ENCODE measurements around the gene NAALADL2.
"Not testable (repeated sequence)": the region's sequence is repeated elsewhere in the genome, so short reads cannot be mapped to it uniquely, and the experiment has no call there.

Gene NAALADL2

GRCh38 chr3:175358935-175359334 is 499.8 kb downstream of the NAALADL2 start:
- DNase-seq (ENCODE audit: low read depth in 2 of 2) = no peak

- peak; percentile 53 to 67 for DNase-seq (ENCODE audit: low read depth in 2 of 2)
These were observed 511.3 kb downstream of the NAALADL2 start for GRCh38 chr3:175370426-175370825.

- not testable (repeated sequence) for DNase-seq (ENCODE audit: low read depth in 2 of 2)
These were observed 512.1 kb downstream of the NAALADL2 start for GRCh38 chr3:175371187-175371586.

- no peak for DNase-seq (ENCODE audit: low read depth in 2 of 2)
These were observed 515.6 kb downstream of the NAALADL2 start for GRCh38 chr3:175374705-175375104.

GRCh38 chr3:175378348-175378747 is 519.2 kb downstream of the NAALADL2 start:
- no peak for DNase-seq (ENCODE audit: low read depth in 2 of 2)

- DNase-seq (ENCODE audit: low read depth in 2 of 2) = no peak
These were observed 522.6 kb downstream of the NAALADL2 start for GRCh38 chr3:175381685-175382084.

GRCh38 chr3:175383371-175383770 is 524.2 kb downstream of the NAALADL2 start:
- DNase-seq (ENCODE audit: low read depth in 2 of 2) = no peak

GRCh38 chr3:175383813-175384212 is 524.7 kb downstream of the NAALADL2 start:
- no peak for DNase-seq (ENCODE audit: low read depth in 2 of 2)

GRCh38 chr3:175384569-175384968 is 525.4 kb downstream of the NAALADL2 start:
- DNase-seq (ENCODE audit: low read depth in 2 of 2) = no peak

- no peak for DNase-seq (ENCODE audit: low read depth in 2 of 2)
These were observed 527.5 kb downstream of the NAALADL2 start for GRCh38 chr3:175386630-175387029.

GRCh38 chr3:175389560-175389959 is 530.4 kb downstream of the NAALADL2 start:
- DNase-seq (ENCODE audit: low read depth in 2 of 2) = no peak

GRCh38 chr3:175391601-175392000 is 532.5 kb downstream of the NAALADL2 start:
- no peak for DNase-seq (ENCODE audit: low read depth in 2 of 2)

- no peak for DNase-seq (ENCODE audit: low read depth in 2 of 2)
These were observed 533.5 kb downstream of the NAALADL2 start for GRCh38 chr3:175392653-175393052.

GRCh38 chr3:175397372-175397771 is 538.2 kb downstream of the NAALADL2 start:
- no peak for DNase-seq (ENCODE audit: low read depth in 2 of 2)

GRCh38 chr3:175398676-175399075 is 539.5 kb downstream of the NAALADL2 start:
- peak; percentile 31 to 43 for DNase-seq (ENCODE audit: low read depth in 2 of 2)

- DNase-seq (ENCODE audit: low read depth in 2 of 2) = no peak
These were observed 540.2 kb downstream of the NAALADL2 start for GRCh38 chr3:175399156-175399840.

- peak; percentile 19 to 25 for DNase-seq (ENCODE audit: low read depth in 2 of 2)
These were observed 544.9 kb downstream of the NAALADL2 start for GRCh38 chr3:175404027-175404426.

GRCh38 chr3:175404621-175405020 is 545.5 kb downstream of the NAALADL2 start:
- peak; percentile 58 to 65 for DNase-seq (ENCODE audit: low read depth in 2 of 2)

GRCh38 chr3:175410251-175410650 is 551.1 kb downstream of the NAALADL2 start:
- DNase-seq (ENCODE audit: low read depth in 2 of 2) = peak; percentile 70 to 76

GRCh38 chr3:175411405-175411804 is 552.3 kb downstream of the NAALADL2 start:
- DNase-seq (ENCODE audit: low read depth in 2 of 2) = no peak

- DNase-seq (ENCODE audit: low read depth in 2 of 2) = no peak
These were observed 552.8 kb downstream of the NAALADL2 start for GRCh38 chr3:175411946-175412345.

GRCh38 chr3:175413926-175414325 is 554.8 kb downstream of the NAALADL2 start:
- DNase-seq (ENCODE audit: low read depth in 2 of 2) = no peak

- DNase-seq (ENCODE audit: low read depth in 2 of 2) = no peak
These were observed 557.5 kb downstream of the NAALADL2 start for GRCh38 chr3:175416600-175416999.

GRCh38 chr3:175417426-175417825 is 558.3 kb downstream of the NAALADL2 start:
- DNase-seq (ENCODE audit: low read depth in 2 of 2) = no peak
